Activated CD4-positive, alpha-beta T cell treated with anti-CD3 and anti-CD28 coated beads for 24 hours (primary cell): ENCODE results near the gene LAMB3.
"Not testable (repeated sequence)": the region's sequence is repeated elsewhere in the genome, so short reads cannot be mapped to it uniquely, and the experiment has no call there.

ENCODE experiments used
- DNase-seq, 2 donors: peaks; one replicate each; pipeline ENCODE4 v3.0.0-alpha.2; 2020; ENCODE audit warnings: low read depth in 2 of 2

The LAMB3 gene

GRCh38 chr1:209652121-209652735 lies at the start of gene LAMB3:
Gene LAMB3, minus strand, starts transcription at chr1:209652425. Its CDS starts 1,481 bp downstream, at chr1:209650944.
- DNase-seq: no peak

DNA sequence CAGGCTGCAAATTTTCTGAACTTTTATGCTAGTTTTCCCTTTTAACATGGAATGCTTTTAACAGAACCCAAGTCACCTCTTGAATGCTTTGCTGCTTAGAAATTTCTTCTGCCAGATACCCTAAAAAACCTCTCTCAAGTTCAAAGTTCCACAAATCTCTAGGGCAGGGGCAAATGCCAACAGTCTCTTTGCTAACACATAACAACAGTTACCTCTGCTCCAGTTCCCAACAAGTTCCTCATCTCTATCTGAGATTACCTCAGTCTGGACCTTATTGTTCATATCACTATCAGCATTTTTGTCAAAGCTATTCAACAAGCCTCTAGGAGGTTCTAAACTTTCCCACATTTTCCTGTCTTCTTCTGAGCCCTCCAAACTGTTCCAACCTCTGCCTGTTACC lies 48.5 kb upstream of the LAMB3 start:
- DNase-seq: not testable (repeated sequence)

GRCh38 chr1:209697126-209697525 lies 44.9 kb upstream of the LAMB3 start:
- no peak for DNase-seq

- DNase-seq: no peak
These were observed 44.4 kb upstream of the LAMB3 start for GRCh38 chr1:209696673-209697072.

- DNase-seq: peak; percentile 69 to 72
These were observed 40.7 kb upstream of the LAMB3 start for GRCh38 chr1:209692745-209693504.

DNA sequence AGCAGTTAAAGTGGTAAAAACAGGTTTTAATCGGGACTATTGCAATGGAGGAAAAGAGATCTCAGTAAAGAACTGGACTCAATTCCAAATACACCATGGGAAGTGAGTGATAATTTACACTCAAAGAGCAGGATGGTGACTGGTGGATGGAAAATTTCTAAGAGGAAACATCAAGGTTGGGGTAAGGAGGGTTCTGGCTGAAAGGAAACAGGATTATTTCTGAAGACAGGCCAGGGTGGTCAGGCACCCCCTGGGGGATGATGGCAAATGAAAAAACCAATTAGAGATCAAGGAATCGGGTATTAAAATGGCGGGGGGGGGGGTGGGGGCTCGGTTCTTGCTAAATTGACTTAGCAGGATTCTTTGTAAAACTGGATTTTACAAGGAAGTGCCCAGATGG lies 40.1 kb upstream of the LAMB3 start:
- DNase-seq: no peak

DNA sequence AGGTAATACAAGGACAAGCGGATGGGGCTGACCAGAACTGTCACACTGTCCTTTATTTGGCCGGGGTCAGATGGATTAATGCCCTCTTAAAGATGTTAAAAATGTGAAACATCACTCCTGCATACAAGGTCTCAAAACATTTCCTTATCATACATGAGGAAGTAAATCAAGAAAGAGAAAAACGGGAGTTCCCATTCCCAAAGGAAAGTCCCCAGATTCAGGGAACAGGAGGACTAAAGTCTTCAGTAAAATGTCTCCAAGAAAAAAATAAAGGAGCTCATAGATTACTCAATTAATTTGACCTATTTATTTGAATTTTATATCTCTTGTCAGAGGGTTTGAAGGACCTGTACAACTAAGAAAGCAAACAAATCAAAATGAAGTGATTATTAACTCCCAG lies 39.0 kb upstream of the LAMB3 start:
- no peak for DNase-seq

DNA sequence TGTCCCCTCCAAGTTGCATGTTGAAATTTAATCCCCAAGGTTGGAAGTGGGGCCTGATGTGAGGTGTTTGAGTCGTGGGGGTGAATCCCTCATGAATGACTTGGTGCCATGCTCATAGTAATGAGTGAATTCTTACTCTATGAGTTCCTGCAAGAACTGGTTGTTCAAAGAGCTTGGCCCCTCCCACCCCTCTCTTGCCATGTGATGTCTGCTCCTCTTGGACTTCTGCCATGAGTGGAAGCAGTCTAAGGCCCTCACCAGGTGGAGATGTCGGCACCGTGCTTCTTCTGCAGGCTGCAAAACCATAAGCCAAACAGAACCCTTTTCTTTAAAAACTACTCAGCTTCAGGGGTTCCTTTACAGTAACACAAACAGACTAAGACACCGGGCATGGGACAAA lies 37.3 kb upstream of the LAMB3 start:
- no peak for DNase-seq

DNA sequence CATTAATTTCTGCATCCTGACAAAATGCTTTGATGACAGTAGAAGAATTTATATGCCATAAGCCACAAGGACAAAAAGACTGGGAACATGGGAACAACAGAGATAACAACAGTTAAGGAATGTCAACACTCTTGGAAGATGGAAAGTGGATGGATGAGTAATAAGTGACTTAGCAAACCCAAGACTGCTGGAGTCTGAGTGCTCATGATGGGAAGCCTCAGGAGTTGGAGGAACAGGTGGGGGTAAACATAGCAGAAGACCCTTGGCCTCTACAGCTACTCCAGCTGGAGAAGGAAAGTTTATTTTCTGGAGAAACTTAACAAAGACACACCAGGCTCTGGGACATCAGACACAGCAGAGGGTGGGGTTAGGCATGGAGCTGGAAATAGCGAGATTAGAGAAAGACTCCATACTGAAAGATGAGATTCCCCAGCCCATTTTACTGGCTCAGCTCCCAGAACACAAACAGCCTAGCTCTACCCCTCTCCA lies 36.6 kb upstream of the LAMB3 start:
- DNase-seq: no peak

- DNase-seq: no peak
These were observed 34.1 kb upstream of the LAMB3 start for GRCh38 chr1:209686322-209686721.

DNA sequence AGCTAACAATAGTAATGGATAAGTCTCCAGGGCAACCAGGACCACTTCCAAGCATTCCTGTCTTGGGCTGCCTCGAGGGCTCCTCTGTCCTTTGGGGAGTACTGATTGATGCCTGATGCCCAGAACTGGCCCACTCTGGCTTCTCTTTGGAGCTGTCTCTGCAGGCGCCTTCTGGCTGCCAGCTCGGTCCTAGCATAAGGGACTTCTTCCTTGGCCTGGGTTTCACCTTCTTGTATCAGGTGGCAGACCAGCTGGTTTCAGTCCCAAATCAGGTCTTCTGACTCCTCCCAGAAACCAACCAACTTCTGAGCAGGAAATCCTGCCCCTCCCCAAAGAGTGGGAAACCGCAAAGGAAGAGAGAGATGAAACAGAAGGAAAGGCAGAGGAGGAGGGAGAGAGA lies 33.6 kb upstream of the LAMB3 start:
- DNase-seq: no peak

GRCh38 chr1:209678981-209679539 lies 26.8 kb upstream of the LAMB3 start:
- DNase-seq: no peak

- no peak for DNase-seq
These were observed 23.4 kb upstream of the LAMB3 start for GRCh38 chr1:209675565-209676154.

DNA sequence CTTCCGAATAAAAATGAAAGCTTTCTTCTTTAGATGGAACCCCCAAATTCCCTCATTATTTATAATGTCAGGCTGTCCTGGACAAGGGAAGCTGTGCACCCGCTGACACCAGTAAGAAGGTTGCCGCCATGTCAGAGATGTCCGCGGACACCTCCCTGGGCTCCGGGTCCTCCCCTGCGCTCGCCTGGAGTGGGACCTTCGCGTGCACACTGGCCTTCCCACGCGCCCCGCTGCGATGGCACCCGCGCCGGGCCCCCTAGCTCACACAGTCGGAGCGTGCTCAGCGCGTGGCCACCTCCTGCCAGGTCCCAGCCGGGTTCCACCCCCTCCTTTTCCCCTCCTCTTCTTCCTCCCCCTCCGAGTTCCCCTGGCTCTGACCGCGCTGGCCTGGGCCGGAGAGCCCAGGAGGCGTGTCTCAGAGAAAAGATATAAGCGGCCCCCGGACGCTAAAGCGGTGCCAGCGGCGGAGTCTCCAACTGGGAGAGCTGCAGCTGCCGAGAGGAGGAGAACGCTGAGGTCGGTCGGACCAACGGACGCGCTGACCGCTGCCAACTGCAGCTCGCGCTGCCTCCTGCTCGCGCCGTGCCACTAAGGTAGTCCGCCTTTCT lies 22.8 kb upstream of the LAMB3 start, which contains the start of gene G0S2:
Gene G0S2 (plus strand): TSS at position 456 of the 608 bp plus-strand sequence. CDS start 273 bp downstream, outside the sequence.
- DNase-seq: peak; percentile 13 to 22

DNA sequence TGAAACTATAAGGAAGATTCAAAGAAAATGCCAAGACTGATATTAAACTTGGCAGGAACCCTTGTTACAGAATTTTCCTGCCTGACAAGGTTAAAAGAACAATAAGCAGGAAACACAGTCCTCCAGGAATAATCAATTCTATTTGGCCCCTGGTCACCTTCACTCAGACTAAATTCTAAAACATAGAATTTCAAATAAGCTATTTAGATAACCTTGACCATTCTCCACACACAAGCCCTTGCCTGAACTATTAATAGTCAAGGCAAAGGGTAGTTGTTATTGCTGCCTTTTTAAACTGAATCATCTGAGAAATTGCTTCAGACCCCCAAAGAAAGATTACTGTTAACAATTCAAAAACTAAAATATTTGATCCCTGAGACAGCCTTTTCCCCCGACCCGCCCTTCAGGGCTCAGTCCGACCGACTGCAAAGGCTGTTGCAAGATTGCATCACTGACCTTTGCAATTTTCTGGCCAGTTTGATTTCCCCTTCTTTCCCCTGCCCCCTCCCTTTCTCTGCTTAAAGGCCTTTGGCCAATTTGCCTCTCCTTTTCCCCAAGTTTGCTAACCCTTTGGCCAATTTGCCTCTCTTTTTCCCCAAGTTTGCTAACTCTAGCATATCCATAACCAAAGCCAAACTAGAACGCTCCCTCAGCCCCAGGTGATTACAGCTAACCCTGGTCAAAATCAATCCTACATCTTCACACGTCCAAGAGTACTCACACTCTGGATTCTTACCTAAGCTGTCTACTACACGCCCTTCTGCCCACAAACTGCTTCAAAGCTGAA lies 21.6 kb upstream of the LAMB3 start:
- DNase-seq: no peak

- no peak for DNase-seq
These were observed 20.7 kb upstream of the LAMB3 start for GRCh38 chr1:209672705-209673630.

- DNase-seq: no peak
These were observed 18.3 kb upstream of the LAMB3 start for GRCh38 chr1:209670441-209671082.

DNA sequence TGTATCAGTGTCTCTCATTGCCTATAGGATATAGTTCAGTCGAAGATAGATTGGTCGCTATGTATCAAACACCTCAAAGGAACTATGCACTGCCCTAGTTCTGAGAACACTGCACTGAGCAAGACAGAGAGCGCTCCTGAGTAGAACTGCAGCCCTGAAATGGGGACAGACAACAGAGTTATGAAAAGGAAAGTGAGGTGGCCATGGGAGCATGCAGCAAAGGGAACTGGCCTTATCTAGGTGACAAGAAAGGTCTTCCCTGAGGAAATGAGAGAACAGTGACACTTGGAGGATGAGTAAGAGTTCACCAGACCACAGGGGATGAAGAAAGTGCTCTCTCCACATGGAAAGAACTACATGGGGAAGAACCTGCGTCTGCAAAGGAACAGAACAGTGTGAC lies 15.5 kb upstream of the LAMB3 start:
- DNase-seq: no peak

GRCh38 chr1:209667103-209667502 lies 14.9 kb upstream of the LAMB3 start:
- no peak for DNase-seq

GRCh38 chr1:209662879-209663327 lies 10.7 kb upstream of the LAMB3 start:
- no peak for DNase-seq
